Progenitor cell of endocrine pancreas (in vitro differentiated cells): ENCODE data around the gene CLIC1. TPM values are rescaled to one million over a fixed set of nuclear protein-coding genes. Genes with fewer than 3 reads are reported as not detected.

Experiments
- DNase-seq: peaks from one replicate; pipeline ENCODE4 v3.0.0; 2021; ENCODE audit warnings: low spot score; ENCODE audit not compliant: unreplicated experiment
- H3K27ac Mint-ChIP-seq: 2 replicates; pipeline ENCODE4 v1.8.0; 2021; ENCODE audit warnings: mild to moderate bottlenecking, moderate library complexity, mixed read lengths
- H3K27me3 Mint-ChIP-seq: 2 replicates; pipeline ENCODE4 v1.8.0; 2021; ENCODE audit warnings: mixed read lengths
- H3K36me3 Mint-ChIP-seq: 2 replicates; pipeline ENCODE4 v1.8.0; 2022; ENCODE audit warnings: mixed read lengths; ENCODE audit not compliant: insufficient read depth
- H3K4me1 Mint-ChIP-seq: 2 replicates; pipeline ENCODE4 v1.8.0; 2021; ENCODE audit warnings: low read depth, mixed read lengths
- H3K4me3 Mint-ChIP-seq: 2 replicates; pipeline ENCODE4 v1.8.0; 2021; ENCODE audit warnings: low read depth, mild to moderate bottlenecking, moderate library complexity, mixed read lengths
- H3K9me3 Mint-ChIP-seq: 2 replicates; pipeline ENCODE4 v1.8.0; 2021; ENCODE audit warnings: low read depth, mixed read lengths
- CTCF ChIP-seq: fragments of 200-600 bp; sonication (generic); IDR thresholded peaks from one replicate; pipeline ENCODE4 v1.5.0; 2021; ENCODE audit warnings: antibody characterized with exemption, mild to moderate bottlenecking; ENCODE audit not compliant: unreplicated experiment
- microRNA-seq: library from miRNA; unstranded; fragments of <30 nt; microRNA quantifications from one replicate; pipeline ENCODE4 v1.1.0, GENCODE V29; 2020; ENCODE audit warnings: borderline number of aligned reads; ENCODE audit not compliant: unreplicated experiment
- total RNA-seq: library from RNA; stranded (reverse); gene quantifications from 2 replicates; pipeline ENCODE4 v1.2.1, GENCODE V29; 2021

The CLIC1 gene
- total RNA-seq, 1 donor from 2014 or later, result 275 TPM

GRCh38 chr6:31681135-31681671 lies 55.1 kb downstream of the CLIC1 start:
- H3K27ac Mint-ChIP-seq, result peak overlapping the region; percentile 85
- no peaks in the 10 kb centered on the region for H3K9me3 Mint-ChIP-seq
- peak overlapping the region; percentile 83 for H3K4me3 Mint-ChIP-seq
- H3K4me1 Mint-ChIP-seq, result peaks cover 15% of the 10 kb centered on the region
- H3K27me3 Mint-ChIP-seq, result no peaks in the 10 kb centered on the region
- no peak for DNase-seq
- H3K36me3 Mint-ChIP-seq, result peaks cover 5% of the 10 kb centered on the region
- TF ChIP-seq CTCF, result peak; percentile 21

Small RNA genes within 50 kb of the gene (microRNA-seq; reads per million reads assigned to microRNA genes)
- gene MIR4646, result 3.0 reads per million

Other genes with a start within 250 kb of the CLIC1 start
- 0.43 and 0.95 TPM in 2 replicates for gene MICB, start 238.4 kb downstream of the CLIC1 start, total RNA-seq
- gene MCCD1, start 207.6 kb downstream of the CLIC1 start, total RNA-seq, result not detected in 2 replicates
- gene DDX39B, start 194.5 kb downstream of the CLIC1 start, total RNA-seq, result 766 and 810 TPM in 2 replicates
- gene ATP6V1G2, start 189.9 kb downstream of the CLIC1 start, total RNA-seq, result 1.5 TPM in 2 replicates
- gene NFKBIL1, start 188.9 kb downstream of the CLIC1 start, total RNA-seq, result 26.4 and 28.7 TPM in 2 replicates
- not detected in 2 replicates for gene LTA, start 164.2 kb downstream of the CLIC1 start, total RNA-seq
- not detected in 2 replicates for gene TNF, start 161.0 kb downstream of the CLIC1 start, total RNA-seq
- gene LTB, start 154.1 kb downstream of the CLIC1 start, total RNA-seq, result 0.57 TPM in 1 of 2 replicates, not detected in the other
- not detected in 2 replicates for gene LST1, start 150.3 kb downstream of the CLIC1 start, total RNA-seq
- not detected in 2 replicates for gene NCR3, start 143.5 kb downstream of the CLIC1 start, total RNA-seq
- 1.7 and 3.1 TPM in 2 replicates for gene AIF1, start 121.3 kb downstream of the CLIC1 start, total RNA-seq
- gene PRRC2A, start 115.8 kb downstream of the CLIC1 start, total RNA-seq, result 272 and 273 TPM in 2 replicates
- 458 and 471 TPM in 2 replicates for gene BAG6, start 83.9 kb downstream of the CLIC1 start, total RNA-seq
- gene APOM, start 80.6 kb downstream of the CLIC1 start, total RNA-seq, result 7.1 and 7.5 TPM in 2 replicates
- gene C6orf47, start 75.8 kb downstream of the CLIC1 start, total RNA-seq, result 23.6 and 24.1 TPM in 2 replicates
- gene GPANK1, start 71.5 kb downstream of the CLIC1 start, total RNA-seq, result 15.2 and 18.0 TPM in 2 replicates
- gene CSNK2B, start 70.5 kb downstream of the CLIC1 start, total RNA-seq, result 163 and 165 TPM in 2 replicates
- 24.8 and 30.6 TPM in 2 replicates for gene LY6G5B, start 66.6 kb downstream of the CLIC1 start, total RNA-seq
- 4.4 and 6.5 TPM in 2 replicates for gene LY6G5C, start 55.5 kb downstream of the CLIC1 start, total RNA-seq
- gene ABHD16A, start 33.2 kb downstream of the CLIC1 start, total RNA-seq, result 93.0 and 96.9 TPM in 2 replicates
- not detected in 2 replicates for gene LY6G6F, start 29.7 kb downstream of the CLIC1 start, total RNA-seq
- not detected in 2 replicates for gene LY6G6D, start 21.2 kb downstream of the CLIC1 start, total RNA-seq
- gene LY6G6C, start 14.8 kb downstream of the CLIC1 start, total RNA-seq, result 0.60 and 1.3 TPM in 2 replicates
- not detected in 2 replicates for gene MPIG6B, start 13.2 kb downstream of the CLIC1 start, total RNA-seq
- 218 and 233 TPM in 2 replicates for gene DDAH2, start 7.2 kb downstream of the CLIC1 start, total RNA-seq
- gene MSH5, start 3.5 kb upstream of the CLIC1 start, total RNA-seq, result 45.0 and 51.3 TPM in 2 replicates
- 8.6 and 11.9 TPM in 2 replicates for gene SAPCD1, start 26.1 kb upstream of the CLIC1 start, total RNA-seq
- gene VWA7, start 40.8 kb upstream of the CLIC1 start, total RNA-seq, result 9.5 and 11.6 TPM in 2 replicates
- 85.6 and 92.6 TPM in 2 replicates for gene VARS1, start 59.2 kb upstream of the CLIC1 start, total RNA-seq
- 80.4 and 82.9 TPM in 2 replicates for gene LSM2, start 70.4 kb upstream of the CLIC1 start, total RNA-seq
- gene HSPA1L, start 78.8 kb upstream of the CLIC1 start, total RNA-seq, result 2.4 and 2.5 TPM in 2 replicates
- gene HSPA1A, start 79.0 kb upstream of the CLIC1 start, total RNA-seq, result 52.5 and 56.6 TPM in 2 replicates
- gene HSPA1B, start 91.2 kb upstream of the CLIC1 start, total RNA-seq, result 152 and 165 TPM in 2 replicates
- gene NEU1, start 126.3 kb upstream of the CLIC1 start, total RNA-seq, result 52.4 and 57.4 TPM in 2 replicates
- gene SLC44A4, start 142.5 kb upstream of the CLIC1 start, total RNA-seq, result 17.5 and 19.1 TPM in 2 replicates
- 161 and 175 TPM in 2 replicates for gene EHMT2, start 161.2 kb upstream of the CLIC1 start, total RNA-seq
- gene ZBTB12, start 165.6 kb upstream of the CLIC1 start, total RNA-seq, result 47.1 and 55.5 TPM in 2 replicates
- 0.47 and 0.65 TPM in 2 replicates for gene C2, start 191.2 kb upstream of the CLIC1 start, total RNA-seq
- 3.9 and 4.7 TPM in 2 replicates for gene CFB, start 209.6 kb upstream of the CLIC1 start, total RNA-seq
- gene NELFE, start 222.4 kb upstream of the CLIC1 start, total RNA-seq, result 67.2 and 71.8 TPM in 2 replicates
- gene SKIC2, start 222.6 kb upstream of the CLIC1 start, total RNA-seq, result 97.9 and 103 TPM in 2 replicates
- 26.3 and 29.4 TPM in 2 replicates for gene DXO, start 235.6 kb upstream of the CLIC1 start, total RNA-seq
- 13.1 and 14.1 TPM in 2 replicates for gene C4A, start 245.5 kb upstream of the CLIC1 start, total RNA-seq